IMR-90 (cell line): Measurements from ENCODE around the gene FBXW4. TPM values are rescaled to one million over a fixed set of nuclear protein-coding genes. Genes with fewer than 3 reads are reported as not detected.

ENCODE experiments used
- ATAC-seq: fragments of 200-7000 bp; cut with Tn5 transposase; 2 replicates; pipeline ENCODE4 v1.9.1; 2020; ENCODE audit warnings: low read depth, mild to moderate bottlenecking, moderate library complexity
- BruUV-seq: library from RNA; stranded (reverse); fragments of 400-500 nt; replicated peaks from 2 replicates; lab custom pipeline; 2021; lab: Mats Ljungman, UMichigan
- CTCF ChIA-PET: fragments of 300-600 bp; formaldehyde crosslinking; extraction: SDS; loops from one replicate; lab custom pipeline; 2021; ENCODE audit warnings: antibody characterized with exemption; lab: Yijun Ruan, JAX
- POLR2A ChIA-PET: fragments of 300-600 bp; sonication (Branson Sonifier 250); formaldehyde crosslinking; loops from one replicate; lab custom pipeline; 2022; ENCODE audit warnings: antibody characterized with exemption; ENCODE audit not compliant: unreplicated experiment; lab: Charles Lee
- DNase-seq: peaks from one replicate; pipeline ENCODE4 v3.0.0; 2013
- H2AFZ ChIP-seq: replicated peaks from 2 replicates; pipeline ENCODE3; 2013; ENCODE audit warnings: low read length, mild to moderate bottlenecking; ENCODE audit not compliant: poor library complexity
- H2AK5ac ChIP-seq: 2 replicates; pipeline ENCODE4 v1.6.1; 2013; ENCODE audit warnings: low read depth, low read length, inconsistent platforms
- H2AK9ac ChIP-seq: replicated peaks from 2 replicates; pipeline ENCODE3; 2013; ENCODE audit warnings: mild to moderate bottlenecking, low read depth, low read length, moderate library complexity; ENCODE audit not compliant: poor library complexity
- H2BK120ac ChIP-seq: 2 replicates; pipeline ENCODE4 v1.6.1; 2013; ENCODE audit warnings: low read depth, low read length, inconsistent platforms
- H2BK15ac ChIP-seq: 3 replicates; pipeline ENCODE4 v1.6.1; 2013; ENCODE audit warnings: low read depth, low read length, inconsistent platforms
- H2BK20ac ChIP-seq: 2 replicates; pipeline ENCODE4 v1.6.1; 2013; ENCODE audit warnings: low read depth, mild to moderate bottlenecking, inconsistent platforms, low read length, moderate library complexity
- H2BK5ac ChIP-seq: 2 replicates; pipeline ENCODE4 v1.6.1; 2013; ENCODE audit warnings: mild to moderate bottlenecking, low read depth, low read length, inconsistent platforms; ENCODE audit not compliant: poor library complexity, severe bottlenecking
- H3K14ac ChIP-seq: replicated peaks from 2 replicates; pipeline ENCODE4 v1.6.1; 2013; ENCODE audit warnings: low read depth, low read length, inconsistent platforms
- H3K18ac ChIP-seq: 2 replicates; pipeline ENCODE4 v1.6.1; 2013; ENCODE audit warnings: low read depth, low read length, control low read depth
- H3K23ac ChIP-seq: 2 replicates; pipeline ENCODE4 v1.6.1; 2013; ENCODE audit warnings: low read depth, low read length, inconsistent platforms
- H3K27ac ChIP-seq: 2 replicates; pipeline ENCODE4 v1.5.1; 2013; ENCODE audit warnings: mild to moderate bottlenecking, control low read depth, low read length; ENCODE audit not compliant: insufficient read depth
- H3K27me3 ChIP-seq: 2 replicates; pipeline ENCODE4 v1.6.1; 2013; ENCODE audit warnings: low read length; ENCODE audit not compliant: control insufficient read depth, insufficient read depth
- H3K36me3 ChIP-seq: 2 replicates; pipeline ENCODE4 v1.6.1; 2013; ENCODE audit warnings: low read length, mixed read lengths; ENCODE audit not compliant: control insufficient read depth, insufficient read depth
- H3K4ac ChIP-seq: 2 replicates; pipeline ENCODE4 v1.6.1; 2013; ENCODE audit warnings: low read depth, low read length, inconsistent platforms
- H3K4me1 ChIP-seq: 2 replicates; pipeline ENCODE4 v1.6.1; 2013; ENCODE audit warnings: low read length, mixed read lengths; ENCODE audit not compliant: control insufficient read depth, insufficient read depth
- H3K4me2 ChIP-seq: 2 replicates; pipeline ENCODE4 v1.6.1; 2013; ENCODE audit warnings: low read depth, mild to moderate bottlenecking, control low read depth, low read length, moderate library complexity
- H3K4me3 ChIP-seq: 2 replicates; pipeline ENCODE4 v1.5.1; 2013; ENCODE audit warnings: low read depth, mild to moderate bottlenecking, control low read depth, low read length, moderate library complexity; ENCODE audit not compliant: insufficient read depth
- H3K56ac ChIP-seq: 2 replicates; pipeline ENCODE4 v1.6.1; 2013; ENCODE audit warnings: low read length, inconsistent platforms; ENCODE audit not compliant: insufficient read depth; ENCODE audit errors: extremely low read depth
- H3K79me1 ChIP-seq, 2 experiments: 2 replicates each; pipeline ENCODE4 v1.6.1; 2013; ENCODE audit warnings: low read length in 2 of 2, inconsistent platforms in 1 of 2, low read depth in 1 of 2
- H3K9ac ChIP-seq: 2 replicates; pipeline ENCODE4 v1.6.1; 2013; ENCODE audit warnings: low read depth, low read length, control low read depth
- H3K9me1 ChIP-seq: 2 replicates; pipeline ENCODE4 v1.6.1; 2013; ENCODE audit warnings: low read length, inconsistent platforms; ENCODE audit not compliant: insufficient read depth
- H3K9me3 ChIP-seq: 2 replicates; pipeline ENCODE4 v1.6.1; 2013; ENCODE audit warnings: low read length; ENCODE audit not compliant: control insufficient read depth, insufficient read depth
- H4K20me1 ChIP-seq: 2 replicates; pipeline ENCODE4 v1.6.1; 2013; ENCODE audit warnings: low read length, inconsistent platforms; ENCODE audit not compliant: insufficient read depth
- H4K5ac ChIP-seq: 2 replicates; pipeline ENCODE4 v1.6.1; 2013; ENCODE audit warnings: mild to moderate bottlenecking, low read depth, low read length, control low read depth
- H4K8ac ChIP-seq, 2 experiments: 2 replicates each; pipeline ENCODE4 v1.6.1; 2013; ENCODE audit warnings: low read depth in 2 of 2, low read length in 2 of 2, control low read depth in 1 of 2, inconsistent platforms in 1 of 2
- H4K91ac ChIP-seq: 2 replicates; pipeline ENCODE4 v1.6.1; 2013; ENCODE audit warnings: low read depth, low read length, inconsistent platforms; ENCODE audit not compliant: insufficient read depth
- MAZ ChIP-seq: IDR thresholded peaks from 2 replicates; pipeline ENCODE4 v1.6.1; 2012; ENCODE audit warnings: low read depth, mild to moderate bottlenecking, low read length, improper control_type of control experiment, moderate library complexity, borderline replicate concordance
- RAD21 ChIP-seq: IDR thresholded peaks from 2 replicates; pipeline ENCODE4 v1.6.1; 2012; ENCODE audit warnings: low read length, improper control_type of control experiment
- SMC3 ChIP-seq: fragments of 150-350 bp; IDR thresholded peaks from 2 replicates; pipeline ENCODE4 v1.6.1; 2016; ENCODE audit warnings: low read depth, mild to moderate bottlenecking, antibody characterized with exemption, low read length, moderate library complexity
- WGBS, 2 experiments: methylation state at CpG; one replicate each; pipeline versions ENCODE4 v1.1.5 to v1.1.7; 2013; ENCODE audit warnings: missing lambda C conversion rate in 2 of 2; ENCODE audit not compliant: insufficient read length in 1 of 2; ENCODE audit errors: extremely low coverage in 2 of 2; 5-methylcytosine and 5-hydroxymethylcytosine counted together
- dilution Hi-C: fragments of 300-500 bp; cut with HindIII; formaldehyde crosslinking; loops from one replicate; pipeline ENCODE4 v1.14.3; 2018; ENCODE audit warnings: low sequenced_read_pairs; ENCODE audit not compliant: unreplicated experiment
- in situ Hi-C: fragments of 300-500 bp; cut with MboI; formaldehyde crosslinking; loops from 3 replicates; pipeline ENCODE4 v1.14.3; 2019; ENCODE audit warnings: low sequenced_read_pairs, inconsistent platforms, mixed read lengths
- intact Hi-C: fragments of 100-400 bp; cut with micrococcal nuclease; formaldehyde crosslinking; loops from 2 replicates; pipeline ENCODE4 v1.10.0; 2022
- polyA plus RNA-seq, 3 experiments: library from polyadenylated mRNA; depleted of rRNA; stranded (reverse); fragments of >200 nt; gene quantifications; 2 replicates each; pipeline ENCODE4 v1.2.3, GENCODE V29; 2012; ENCODE audit warnings: low replicate concordance in 1 of 3
- total RNA-seq: library from RNA; depleted of rRNA; stranded (reverse); fragments of >200 nt; gene quantifications from 2 replicates; pipeline ENCODE4 v1.2.3, GENCODE V29; 2012
- TF ChIP-seq, protein P1 (sequence below): conservative IDR thresholded peaks from 2 replicates; pipeline ENCODE4 v1.5.1; 2012; ENCODE audit warnings: mild to moderate bottlenecking, low read depth, low read length, improper control_type of control experiment
- TF ChIP-seq, protein P2 (sequence below): fragments of 150-350 bp; IDR thresholded peaks from 2 replicates; pipeline ENCODE4 v1.6.1; 2017; ENCODE audit warnings: mild to moderate bottlenecking, antibody characterized with exemption, low read length, low read depth

FBXW4 gene
- total and polyA plus RNA-seq, 2 of the 4 experiments (the other 2 are of a cell fraction), result 19.3 to 26.7 TPM

DNA sequence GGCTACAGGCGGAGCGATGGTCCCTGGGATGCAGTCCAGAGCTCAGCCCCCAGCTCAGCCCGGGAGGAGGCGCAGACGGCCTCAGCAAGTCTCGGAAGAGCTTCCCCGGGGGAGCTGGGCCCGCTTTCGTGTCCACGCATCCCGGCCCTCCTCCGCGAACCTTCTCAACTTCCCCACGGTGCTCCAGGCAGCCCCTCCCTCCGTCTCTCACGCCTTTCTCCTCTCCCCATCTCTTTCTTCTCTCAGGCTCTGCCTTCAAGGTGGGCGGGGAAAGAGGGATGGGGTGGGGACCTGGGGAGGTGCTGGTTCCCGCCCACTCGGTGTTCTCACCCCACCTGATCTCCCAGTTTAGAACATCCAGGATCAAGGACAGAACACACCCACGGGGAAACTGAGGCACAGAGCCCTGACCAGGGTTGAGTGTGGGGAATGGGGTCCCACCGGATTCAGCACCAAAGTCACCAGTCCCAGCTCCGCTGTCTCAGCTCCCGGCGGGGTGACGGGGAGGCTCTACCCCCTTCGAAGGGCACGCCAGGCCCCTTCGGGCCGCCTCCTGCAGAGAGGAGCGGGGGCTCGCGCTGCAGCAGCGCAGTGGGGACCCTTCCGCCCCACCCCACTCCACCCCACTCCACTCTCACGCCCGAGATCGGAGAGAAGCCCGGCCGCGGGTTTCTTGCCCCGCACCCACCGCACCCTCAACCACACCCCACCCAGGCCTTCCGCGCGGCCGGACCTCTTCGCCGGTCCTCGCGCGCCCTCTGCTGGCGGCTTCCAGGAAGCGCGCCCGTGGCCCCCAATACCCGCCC, 125.1 kb downstream of the FBXW4 start:
- peak overlapping the region; percentile 18; the same call in 1 of the 2 replicates for H3K4ac ChIP-seq
- H3K9me1 ChIP-seq, result no peaks in the 10 kb centered on the region; the same call in 1 of the 2 replicates
- ATAC-seq (peak; percentile 91), DNase-seq (peak; percentile 35)
- H2AK9ac ChIP-seq, result peak overlapping the region; percentile 21
- dilution Hi-C loops, result no loop called here
- H4K5ac ChIP-seq, result peak overlapping the region; percentile 9; the same call in 1 of the 2 replicates
- no peak overlapping the region for H2BK5ac ChIP-seq
- no peaks in the 10 kb centered on the region for H3K36me3 ChIP-seq
- peaks cover 6% of the 10 kb centered on the region for H3K4me1 ChIP-seq
- H3K4me3 ChIP-seq, result peak overlapping the region; percentile 40
- no peaks in the 10 kb centered on the region for H3K79me1 ChIP-seq
- TF ChIP-seq RAD21, result peak; percentile 70
- TF ChIP-seq, protein P1, sequence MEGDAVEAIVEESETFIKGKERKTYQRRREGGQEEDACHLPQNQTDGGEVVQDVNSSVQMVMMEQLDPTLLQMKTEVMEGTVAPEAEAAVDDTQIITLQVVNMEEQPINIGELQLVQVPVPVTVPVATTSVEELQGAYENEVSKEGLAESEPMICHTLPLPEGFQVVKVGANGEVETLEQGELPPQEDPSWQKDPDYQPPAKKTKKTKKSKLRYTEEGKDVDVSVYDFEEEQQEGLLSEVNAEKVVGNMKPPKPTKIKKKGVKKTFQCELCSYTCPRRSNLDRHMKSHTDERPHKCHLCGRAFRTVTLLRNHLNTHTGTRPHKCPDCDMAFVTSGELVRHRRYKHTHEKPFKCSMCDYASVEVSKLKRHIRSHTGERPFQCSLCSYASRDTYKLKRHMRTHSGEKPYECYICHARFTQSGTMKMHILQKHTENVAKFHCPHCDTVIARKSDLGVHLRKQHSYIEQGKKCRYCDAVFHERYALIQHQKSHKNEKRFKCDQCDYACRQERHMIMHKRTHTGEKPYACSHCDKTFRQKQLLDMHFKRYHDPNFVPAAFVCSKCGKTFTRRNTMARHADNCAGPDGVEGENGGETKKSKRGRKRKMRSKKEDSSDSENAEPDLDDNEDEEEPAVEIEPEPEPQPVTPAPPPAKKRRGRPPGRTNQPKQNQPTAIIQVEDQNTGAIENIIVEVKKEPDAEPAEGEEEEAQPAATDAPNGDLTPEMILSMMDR, result peak; percentile 64
- peak; percentile 64; the same call in 1 of the 2 replicates for TF ChIP-seq MAZ
- TF ChIP-seq, protein P2, sequence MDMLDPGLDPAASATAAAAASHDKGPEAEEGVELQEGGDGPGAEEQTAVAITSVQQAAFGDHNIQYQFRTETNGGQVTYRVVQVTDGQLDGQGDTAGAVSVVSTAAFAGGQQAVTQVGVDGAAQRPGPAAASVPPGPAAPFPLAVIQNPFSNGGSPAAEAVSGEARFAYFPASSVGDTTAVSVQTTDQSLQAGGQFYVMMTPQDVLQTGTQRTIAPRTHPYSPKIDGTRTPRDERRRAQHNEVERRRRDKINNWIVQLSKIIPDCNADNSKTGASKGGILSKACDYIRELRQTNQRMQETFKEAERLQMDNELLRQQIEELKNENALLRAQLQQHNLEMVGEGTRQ, result no peak
- TF ChIP-seq SMC3, result peak; percentile 54
- in situ Hi-C loops, result loop anchor here (5.0 kb wide), 1 partner anchor 358 kb away; no protein-coding TSS in a partner anchor
- peak overlapping the region; percentile 97 for H2AFZ ChIP-seq
- no peak overlapping the region for H2BK20ac ChIP-seq
- peak overlapping the region; percentile 1; the same call in 1 of the 2 replicates for H3K9ac ChIP-seq
- peak overlapping the region; percentile 81 for H3K4me2 ChIP-seq
- peak overlapping the region; percentile 61 to 72; a peak in 2 of 4 replicates for H4K8ac ChIP-seq
- ChIA-PET CTCF (interaction anchor here (0.6 to 2.5 kb wide), 3 partner anchors 43 to 356 kb away, joined by 3 to 16 read pairs (median 5); no protein-coding TSS in a partner anchor), POLR2A (no interaction called here)
- WGBS, 2 experiments, result 2% methylated on average over 14 of the region's 56 CpGs; no CpG with 5 or more reads in 1 of the 2 experiments
- H3K14ac ChIP-seq, result peak overlapping the region; percentile 81
- no peak overlapping the region for H3K56ac ChIP-seq
- H3K23ac ChIP-seq, result no peak overlapping the region
- H3K18ac ChIP-seq, result no peak overlapping the region
- peaks cover 46% of the 10 kb centered on the region for H3K27me3 ChIP-seq
- intact Hi-C loops, result loop anchor here (1.0 to 2.0 kb wide), 4 partner anchors 269 to 409 kb away; no protein-coding TSS in a partner anchor
- peaks cover 7% of the 10 kb centered on the region for H3K9me3 ChIP-seq
- H3K27ac ChIP-seq, result no peak overlapping the region
- no peak overlapping the region; the same call in 2 of the 3 replicates for H2BK15ac ChIP-seq
- H4K20me1 ChIP-seq, result no peaks in the 10 kb centered on the region
- BruUV-seq, result no TSS peak
- no peak overlapping the region for H2BK120ac ChIP-seq
- no peak overlapping the region for H2AK5ac ChIP-seq
- H4K91ac ChIP-seq, result 0 out of 2 replicates have a peak overlapping the region, but pooled peaks have one; percentile 38
